Tibial nerve (tissue), 4 donors: ENCODE data around the gene PIK3R1. TPM values are rescaled to one million over a fixed set of nuclear protein-coding genes. Genes with fewer than 3 reads are reported as not detected.

ENCODE experiments used
- DNase-seq, 2 donors: peaks; one replicate each; pipeline ENCODE4 v3.0.0-alpha.2; 2019; ENCODE audit warnings: low spot score in 2 of 2
- H3K27ac ChIP-seq, 4 donors: fragments of 200-600 bp; sonication (generic) in 3 of 4; one replicate each; pipeline ENCODE4 v1.5.1; 2017 to 2019; ENCODE audit warnings: mild to moderate bottlenecking in 1 of 4
- H3K27me3 ChIP-seq, 2 donors: fragments of 200-600 bp; sonication (generic) in 1 of 2; one replicate each; pipeline versions ENCODE4 v1.5.1 to v1.6.0; 2017 to 2019
- H3K36me3 ChIP-seq, 3 donors: fragments of 200-600 bp; sonication (generic); one replicate each; pipeline ENCODE4 v1.5.1; 2018 to 2019
- H3K4me1 ChIP-seq, 4 donors: fragments of 200-600 bp; sonication (generic) in 3 of 4; one replicate each; pipeline ENCODE4 v1.5.1; 2017 to 2019
- H3K4me3 ChIP-seq, 4 donors: fragments of 200-600 bp; sonication (generic) in 3 of 4; one replicate each; pipeline ENCODE4 v1.5.1; 2017 to 2019; ENCODE audit warnings: mild to moderate bottlenecking in 1 of 4, moderate library complexity in 1 of 4
- H3K9me3 ChIP-seq, 4 donors: fragments of 200-600 bp; sonication (generic) in 3 of 4; one replicate each; pipeline ENCODE4 v1.5.1; 2017 to 2019
- CTCF ChIP-seq, 5 experiments: fragments of 200-600 bp in 3 of 5; fragments of 450-650 bp in 2 of 5; sonication (generic) in 3 of 5; IDR thresholded peaks; one replicate each; pipeline ENCODE4 v1.5.1; 2016 to 2019; ENCODE audit warnings: antibody characterized with exemption in 5 of 5, mild to moderate bottlenecking in 3 of 5, moderate library complexity in 2 of 5
- EP300 ChIP-seq, 2 donors: sonication (generic); formaldehyde crosslinking; IDR thresholded peaks; one replicate each; pipeline ENCODE4 v1.6.1; 2017; ENCODE audit warnings: antibody characterized with exemption in 2 of 2, mild to moderate bottlenecking in 1 of 2
- POLR2A ChIP-seq, 2 donors: fragments of 450-650 bp; IDR thresholded peaks; one replicate each; pipeline ENCODE4 v1.6.1; 2017; ENCODE audit warnings: antibody characterized with exemption in 2 of 2, mild to moderate bottlenecking in 2 of 2, moderate library complexity in 2 of 2
- WGBS, 2 donors: methylation state at CpG; one replicate each; pipeline ENCODE4 v1.1.5; 2018; 5-methylcytosine and 5-hydroxymethylcytosine counted together
- total RNA-seq, 4 donors: library from RNA; depleted of rRNA; stranded (reverse); fragments of >200 nt; gene quantifications; one replicate each; pipeline ENCODE4 v1.1.0, GENCODE V29; 2016

Gene PIK3R1
- total RNA-seq, 4 donors from 2014 or later = 166 to 621 (median 433) TPM

DNA sequence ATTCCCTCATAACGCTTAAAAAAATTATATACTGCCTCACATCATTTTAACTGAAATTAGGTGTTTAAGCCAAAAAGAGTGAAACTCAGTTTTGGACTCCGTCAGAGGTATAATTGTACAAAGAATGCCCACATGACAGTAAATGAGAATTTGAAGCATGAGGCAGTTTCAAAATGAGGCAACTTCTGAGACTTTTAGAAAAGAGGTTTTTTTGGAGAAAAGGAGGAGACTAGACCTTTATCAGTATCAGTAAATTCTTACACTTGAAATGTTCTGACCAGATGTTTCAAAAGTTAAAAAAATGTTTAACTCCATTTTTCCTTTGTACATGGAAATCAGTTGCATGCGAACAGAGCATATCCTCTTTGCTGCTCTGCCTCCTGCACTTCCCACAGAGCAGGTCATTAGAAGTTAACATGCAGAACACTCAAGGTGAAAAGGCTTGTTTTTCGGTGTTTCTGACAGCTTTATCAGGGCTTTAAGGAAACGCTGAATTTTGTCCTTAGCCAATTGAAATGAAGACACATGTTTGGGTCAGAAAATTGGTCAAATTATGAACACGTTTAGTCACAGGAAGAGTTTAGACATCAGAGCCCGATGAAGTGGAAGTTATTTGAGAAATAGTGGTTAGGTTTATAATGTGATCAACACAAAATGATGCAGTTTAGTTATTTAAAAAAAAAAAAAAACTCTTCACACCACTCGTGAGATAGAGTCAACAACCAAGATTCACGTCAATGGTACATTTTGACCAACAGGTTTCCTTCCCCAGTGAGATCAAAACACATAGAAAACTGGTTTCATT, 59.5 kb downstream of the PIK3R1 start:
- no peak for DNase-seq
- Histone ChIP-seq H3K36me3 (peaks cover 0 to 55% (median 0%) of the 10 kb centered on the region in 3 donors), H3K4me3 (no peak overlapping the region), H3K9me3 (no peaks in the 10 kb centered on the region), H3K4me1 (peaks cover 0 to 99% (median 37%) of the 10 kb centered on the region in 4 donors), H3K27me3 (no peaks in the 10 kb centered on the region), H3K27ac (peak overlapping the region in 2 of 4 donors; percentile 57 to 64)
- TF ChIP-seq CTCF (IDR thresholded peaks at IDR 0.05) (no peak), POLR2A (IDR thresholded peaks at IDR 0.05) (no peak), EP300 (IDR thresholded peaks at IDR 0.05) (peak in 1 of 2 donors; percentile 6)
- WGBS, 2 donors = 56 to 58% methylated on average over 9 of the region's 9 CpGs

GRCh38 chr5:68276740-68277139, 61.2 kb downstream of the PIK3R1 start:
- 87 to 89% methylated on average over 5 of the region's 5 CpGs for WGBS, 2 donors
- Histone ChIP-seq H3K9me3 (no peaks in the 10 kb centered on the region), H3K36me3 (peaks cover 0 to 71% (median 7%) of the 10 kb centered on the region in 3 donors), H3K4me3 (no peak overlapping the region), H3K27ac (no peak overlapping the region), H3K4me1 (peaks cover 0 to 96% (median 23%) of the 10 kb centered on the region in 4 donors), H3K27me3 (no peaks in the 10 kb centered on the region)
- DNase-seq = no peak
- TF ChIP-seq CTCF (IDR thresholded peaks at IDR 0.05) (no peak), POLR2A (IDR thresholded peaks at IDR 0.05) (no peak)

GRCh38 chr5:68277431-68277830, 61.9 kb downstream of the PIK3R1 start:
- DNase-seq = no peak
- Histone ChIP-seq H3K9me3 (no peaks in the 10 kb centered on the region), H3K36me3 (peaks cover 4 to 78% (median 7%) of the 10 kb centered on the region in 3 donors), H3K27me3 (no peaks in the 10 kb centered on the region), H3K27ac (peak overlapping the region in 2 of 4 donors; percentile 39 to 44), H3K4me3 (no peak overlapping the region), H3K4me1 (peaks cover 0 to 96% (median 20%) of the 10 kb centered on the region in 4 donors)
- no peak for TF ChIP-seq POLR2A (IDR thresholded peaks at IDR 0.05)
- TF ChIP-seq CTCF (IDR thresholded peaks at IDR 0.05) = no peak
- no peak for TF ChIP-seq EP300 (IDR thresholded peaks at IDR 0.05)
- 90 to 92% methylated on average over 5 of the region's 5 CpGs for WGBS, 2 donors

DNA sequence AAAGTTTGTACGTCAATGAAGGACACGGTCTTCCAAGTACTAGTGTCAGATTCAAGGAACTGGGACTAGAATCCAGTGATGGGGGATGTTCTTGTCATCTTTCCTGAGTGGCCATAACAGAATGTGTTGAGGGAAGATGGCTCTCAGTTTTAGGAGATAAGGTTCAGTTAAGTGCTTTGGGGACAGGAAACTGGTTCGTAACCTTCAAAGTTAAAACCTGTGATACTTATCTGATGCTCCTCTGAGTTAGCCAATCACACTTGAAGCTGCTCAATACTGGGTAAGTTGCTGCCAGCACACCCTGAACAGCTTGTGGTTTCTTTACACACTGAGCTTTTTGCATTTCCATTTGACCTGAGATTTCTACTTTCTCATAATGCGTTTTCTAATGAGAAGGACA, 64.4 kb downstream of the PIK3R1 start:
- Histone ChIP-seq H3K4me1 (peaks cover 0 to 96% (median 13%) of the 10 kb centered on the region in 4 donors), H3K9me3 (no peaks in the 10 kb centered on the region), H3K27ac (peak overlapping the region in 1 of 4 donors; percentile 28), H3K4me3 (no peak overlapping the region), H3K27me3 (no peaks in the 10 kb centered on the region), H3K36me3 (peaks cover 7 to 92% (median 7%) of the 10 kb centered on the region in 3 donors)
- no peak for DNase-seq
- TF ChIP-seq CTCF (IDR thresholded peaks at IDR 0.05) (no peak), POLR2A (IDR thresholded peaks at IDR 0.05) (no peak), EP300 (IDR thresholded peaks at IDR 0.05) (no peak)
- 85 to 92% methylated on average over 4 of the region's 4 CpGs for WGBS, 2 donors

DNA sequence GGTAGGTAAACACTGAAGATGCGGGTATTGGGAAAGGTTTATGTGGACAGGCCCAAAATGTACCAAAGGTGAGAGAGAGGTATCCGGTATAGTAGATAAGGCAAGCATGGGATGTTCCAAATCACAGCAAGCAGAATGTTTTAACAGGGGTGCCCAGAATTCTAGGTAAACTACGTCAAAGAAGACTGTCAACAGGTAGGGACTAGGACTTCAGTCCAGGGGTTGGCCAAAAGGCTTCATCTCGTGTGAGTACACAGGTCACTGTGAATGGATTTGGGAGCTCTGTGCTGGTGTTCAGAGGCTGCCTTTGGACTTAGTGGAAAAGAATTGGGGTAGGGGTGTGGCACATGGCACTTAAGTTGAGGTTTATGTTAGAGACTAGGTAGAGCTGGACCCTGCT, 66.4 kb downstream of the PIK3R1 start:
- WGBS, 2 donors = 92 to 94% methylated on average over 4 of the region's 4 CpGs
- DNase-seq = no peak
- Histone ChIP-seq H3K4me1 (peaks cover 0 to 96% (median 31%) of the 10 kb centered on the region in 4 donors), H3K27me3 (no peaks in the 10 kb centered on the region), H3K36me3 (peaks cover 7 to 81% (median 7%) of the 10 kb centered on the region in 3 donors), H3K27ac (peak overlapping the region in 3 of 4 donors; percentile 11 to 72 (median 66)), H3K4me3 (no peak overlapping the region), H3K9me3 (no peaks in the 10 kb centered on the region)
- TF ChIP-seq EP300 (IDR thresholded peaks at IDR 0.05) (no peak), CTCF (IDR thresholded peaks at IDR 0.05) (no peak), POLR2A (IDR thresholded peaks at IDR 0.05) (no peak)
